GM12878 (cell line): ENCODE data around the gene EMX1.

Experiments
- BACH1 ChIP-seq: fragments of 450-650 bp; IDR thresholded peaks from 2 replicates; pipeline ENCODE4 v1.6.1; 2017; ENCODE audit warnings: mild to moderate bottlenecking, borderline replicate concordance
- BHLHE40 ChIP-seq, 2 experiments: fragments of 450-650 bp in 1 of 2; IDR thresholded peaks; 2 replicates each; pipeline ENCODE4 v1.6.1; 2011 to 2017; ENCODE audit warnings: low read depth in 2 of 2, borderline replicate concordance in 1 of 2, improper control_type of control experiment in 1 of 2, low read length in 1 of 2, mild to moderate bottlenecking in 1 of 2
- BMI1 ChIP-seq: fragments of 450-650 bp; IDR thresholded peaks from 2 replicates; pipeline ENCODE4 v1.6.1; 2016; ENCODE audit warnings: mild to moderate bottlenecking, moderate library complexity, borderline replicate concordance
- CTCF ChIP-seq, 3 experiments: IDR thresholded peaks in 2 of 3; conservative IDR thresholded peaks in 1 of 3; 2 replicates each; pipeline ENCODE4 v1.5.1; 2011; ENCODE audit warnings: low read depth in 3 of 3, low read length in 3 of 3, mild to moderate bottlenecking in 3 of 3, control low read depth in 2 of 3, moderate library complexity in 2 of 3, inconsistent platforms in 1 of 3, mixed read lengths in 1 of 3; ENCODE audit not compliant: control insufficient read depth in 2 of 3, insufficient read depth in 1 of 3; ENCODE audit errors: extremely low read depth in 1 of 3
- EGR1 ChIP-seq, 2 experiments: IDR thresholded peaks; 1 replicate in 1 of 2; 2 replicates in 1 of 2; pipeline ENCODE4 v1.6.1; 2011 to 2012; ENCODE audit warnings: low read depth in 2 of 2, low read length in 2 of 2, borderline replicate concordance in 1 of 2, mild to moderate bottlenecking in 1 of 2, moderate library complexity in 1 of 2
- MYC ChIP-seq: IDR thresholded peaks from 2 replicates; pipeline ENCODE4 v1.6.1; 2011; ENCODE audit warnings: mild to moderate bottlenecking, low read length, moderate library complexity, inconsistent platforms; ENCODE audit not compliant: insufficient read depth, insufficient replicate concordance, insufficient read length, severe bottlenecking
- NFYB ChIP-seq: IDR thresholded peaks from 2 replicates; pipeline ENCODE4 v1.6.1; 2011; ENCODE audit warnings: low read depth, mild to moderate bottlenecking, low read length, improper control_type of control experiment, moderate library complexity; ENCODE audit not compliant: insufficient read depth
- TF ChIP-seq, protein P1 (sequence below): IDR thresholded peaks from 2 replicates; pipeline ENCODE4 v1.6.1; 2012; ENCODE audit warnings: mild to moderate bottlenecking, low read depth, low read length

GRCh38 chr2:72954376-72955227 lies 37.3 kb downstream of the EMX1 start:
- TF ChIP-seq BMI1 (no peak), CTCF (IDR thresholded peaks at IDR 0.05 in 2 of 3, conservative IDR thresholded peaks at IDR 0.05 in 1 of 3; ENCODE audit: control insufficient read depth in 2 of 3, extremely low read depth in 1 of 3, insufficient read depth in 1 of 3, low read depth in 3 of 3, low read length in 3 of 3) (no peak), NFYB (no peak), BHLHE40 (IDR thresholded peaks at IDR 0.05; ENCODE audit: borderline replicate concordance in 1 of 2, low read depth in 2 of 2, low read length in 1 of 2) (no peak), EGR1 (IDR thresholded peaks at IDR 0.05; ENCODE audit: borderline replicate concordance in 1 of 2, low read depth in 2 of 2, low read length in 2 of 2) (no peak), BACH1 (no peak), MYC (no peak)
- TF ChIP-seq, protein P1, sequence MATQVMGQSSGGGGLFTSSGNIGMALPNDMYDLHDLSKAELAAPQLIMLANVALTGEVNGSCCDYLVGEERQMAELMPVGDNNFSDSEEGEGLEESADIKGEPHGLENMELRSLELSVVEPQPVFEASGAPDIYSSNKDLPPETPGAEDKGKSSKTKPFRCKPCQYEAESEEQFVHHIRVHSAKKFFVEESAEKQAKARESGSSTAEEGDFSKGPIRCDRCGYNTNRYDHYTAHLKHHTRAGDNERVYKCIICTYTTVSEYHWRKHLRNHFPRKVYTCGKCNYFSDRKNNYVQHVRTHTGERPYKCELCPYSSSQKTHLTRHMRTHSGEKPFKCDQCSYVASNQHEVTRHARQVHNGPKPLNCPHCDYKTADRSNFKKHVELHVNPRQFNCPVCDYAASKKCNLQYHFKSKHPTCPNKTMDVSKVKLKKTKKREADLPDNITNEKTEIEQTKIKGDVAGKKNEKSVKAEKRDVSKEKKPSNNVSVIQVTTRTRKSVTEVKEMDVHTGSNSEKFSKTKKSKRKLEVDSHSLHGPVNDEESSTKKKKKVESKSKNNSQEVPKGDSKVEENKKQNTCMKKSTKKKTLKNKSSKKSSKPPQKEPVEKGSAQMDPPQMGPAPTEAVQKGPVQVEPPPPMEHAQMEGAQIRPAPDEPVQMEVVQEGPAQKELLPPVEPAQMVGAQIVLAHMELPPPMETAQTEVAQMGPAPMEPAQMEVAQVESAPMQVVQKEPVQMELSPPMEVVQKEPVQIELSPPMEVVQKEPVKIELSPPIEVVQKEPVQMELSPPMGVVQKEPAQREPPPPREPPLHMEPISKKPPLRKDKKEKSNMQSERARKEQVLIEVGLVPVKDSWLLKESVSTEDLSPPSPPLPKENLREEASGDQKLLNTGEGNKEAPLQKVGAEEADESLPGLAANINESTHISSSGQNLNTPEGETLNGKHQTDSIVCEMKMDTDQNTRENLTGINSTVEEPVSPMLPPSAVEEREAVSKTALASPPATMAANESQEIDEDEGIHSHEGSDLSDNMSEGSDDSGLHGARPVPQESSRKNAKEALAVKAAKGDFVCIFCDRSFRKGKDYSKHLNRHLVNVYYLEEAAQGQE, result no peak
